GM23338 (cell line): ENCODE measurements around the gene TEX36. TPM values are rescaled to one million over a fixed set of nuclear protein-coding genes. Genes with fewer than 3 reads are reported as not detected.

Experiments used
- ATAC-seq: fragments of 200-7000 bp; cut with Tn5 transposase; 3 replicates; pipeline ENCODE4 v1.9.1; 2020
- DNase-seq: peaks from one replicate; pipeline ENCODE4 v3.0.0-alpha.2; 2015; ENCODE audit warnings: low spot score
- H2AFZ ChIP-seq: fragments of 200-600 bp; sonication (generic); 2 replicates; pipeline ENCODE4 v1.8.0; 2016; ENCODE audit warnings: antibody characterized with exemption, mild to moderate bottlenecking, moderate library complexity
- H3F3A ChIP-seq: fragments of 200-600 bp; sonication (generic); replicated peaks from 2 replicates; pipeline ENCODE4 v1.8.0; 2017; ENCODE audit warnings: antibody characterized with exemption, mixed run types, low read depth
- H3K27ac ChIP-seq: fragments of 200-600 bp; sonication (generic); 2 replicates; pipeline ENCODE4 v1.6.1; 2016; ENCODE audit warnings: low read depth
- H3K27me3 ChIP-seq: fragments of 200-600 bp; sonication (generic); 2 replicates; pipeline ENCODE4 v1.8.0; 2016; ENCODE audit warnings: mild to moderate bottlenecking, mixed run types, moderate library complexity; ENCODE audit not compliant: insufficient read depth
- H3K36me3 ChIP-seq: fragments of 200-600 bp; sonication (generic); 2 replicates; pipeline ENCODE4 v1.8.0; 2016; ENCODE audit warnings: mild to moderate bottlenecking; ENCODE audit not compliant: insufficient read depth
- H3K4me1 ChIP-seq: fragments of 200-600 bp; sonication (generic); 2 replicates; pipeline ENCODE4 v1.8.0; 2016; ENCODE audit warnings: mild to moderate bottlenecking, moderate library complexity; ENCODE audit not compliant: insufficient read depth
- H3K4me2 ChIP-seq: fragments of 200-600 bp; sonication (generic); 2 replicates; pipeline ENCODE4 v1.7.1; 2017; ENCODE audit warnings: mixed run types
- H3K4me3 ChIP-seq: fragments of 200-600 bp; sonication (generic); 2 replicates; pipeline ENCODE4 v1.6.1; 2016; ENCODE audit warnings: mixed run types
- H3K79me2 ChIP-seq: fragments of 200-600 bp; sonication (generic); replicated peaks from 2 replicates; pipeline ENCODE4 v1.8.0; 2017; ENCODE audit warnings: mild to moderate bottlenecking; ENCODE audit not compliant: insufficient read depth
- H3K9me2 ChIP-seq: fragments of 200-600 bp; sonication (generic); 2 replicates; pipeline ENCODE4 v1.8.0; 2017; ENCODE audit not compliant: insufficient read depth
- H4K20me1 ChIP-seq: fragments of 200-600 bp; sonication (generic); replicated peaks from 2 replicates; pipeline ENCODE4 v1.8.0; 2017; ENCODE audit warnings: mild to moderate bottlenecking; ENCODE audit not compliant: insufficient read depth
- H3K27ac Mint-ChIP-seq: 2 replicates; pipeline ENCODE4 v1.8.0; 2020; ENCODE audit warnings: inconsistent platforms, mild to moderate bottlenecking, moderate library complexity, mixed read lengths
- H3K27me3 Mint-ChIP-seq: 3 replicates; pipeline ENCODE4 v1.8.0; 2022; ENCODE audit warnings: low read depth, mild to moderate bottlenecking, moderate library complexity, mixed read lengths, inconsistent platforms; ENCODE audit not compliant: insufficient read depth, poor library complexity
- H3K36me3 Mint-ChIP-seq: 3 replicates; pipeline ENCODE4 v1.8.0; 2021; ENCODE audit warnings: low read depth, mild to moderate bottlenecking, inconsistent platforms, moderate library complexity, mixed read lengths
- H3K4me1 Mint-ChIP-seq: 3 replicates; pipeline ENCODE4 v1.8.0; 2020; ENCODE audit warnings: mild to moderate bottlenecking, inconsistent platforms, mixed read lengths
- H3K4me3 Mint-ChIP-seq: 3 replicates; pipeline ENCODE4 v1.8.0; 2021; ENCODE audit warnings: moderate library complexity, mild to moderate bottlenecking, inconsistent platforms, mixed read lengths
- H3K9me3 Mint-ChIP-seq: 3 replicates; pipeline ENCODE4 v1.8.0; 2020; ENCODE audit warnings: moderate library complexity, mild to moderate bottlenecking, inconsistent platforms, mixed read lengths
- CREB1 ChIP-seq: fragments of 250-450 bp; sonication (Bioruptor Pico); IDR thresholded peaks from 2 replicates; pipeline ENCODE4 v1.5.0; 2020; ENCODE audit warnings: low read depth, mild to moderate bottlenecking, moderate library complexity
- EZH2 ChIP-seq: fragments of 200-600 bp; sonication (generic); IDR thresholded peaks from one replicate; pipeline ENCODE4 v1.8.0; 2017; ENCODE audit warnings: antibody characterized with exemption, mild to moderate bottlenecking, low read depth; ENCODE audit not compliant: unreplicated experiment
- EZH2phosphoT487 ChIP-seq: fragments of 200-600 bp; sonication (generic); IDR thresholded peaks from one replicate; pipeline ENCODE4 v1.8.1; 2018; ENCODE audit warnings: antibody characterized with exemption; ENCODE audit not compliant: unreplicated experiment
- JUNB ChIP-seq: IDR thresholded peaks from one replicate; pipeline ENCODE4 v1.6.1; 2016; ENCODE audit warnings: antibody characterized with exemption; ENCODE audit not compliant: unreplicated experiment
- NANOG ChIP-seq: IDR thresholded peaks from 2 replicates; pipeline ENCODE4 v1.6.1; 2016; ENCODE audit warnings: antibody characterized with exemption, borderline replicate concordance
- POLR2AphosphoS5 ChIP-seq: IDR thresholded peaks from 2 replicates; pipeline ENCODE4 v1.6.1; 2016; ENCODE audit warnings: antibody characterized with exemption, low read depth
- STAT1 ChIP-seq: IDR thresholded peaks from one replicate; pipeline ENCODE4 v1.6.1; 2016; ENCODE audit warnings: antibody characterized with exemption; ENCODE audit not compliant: unreplicated experiment
- ZNF114 ChIP-seq: fragments of 250-450 bp; sonication (Bioruptor Pico); IDR thresholded peaks from 2 replicates; pipeline ENCODE4 v1.5.0; 2020; ENCODE audit warnings: mild to moderate bottlenecking, moderate library complexity
- ZNF331 ChIP-seq: fragments of 250-450 bp; sonication (Bioruptor Pico); IDR thresholded peaks from 2 replicates; pipeline ENCODE4 v1.5.0; 2020; ENCODE audit warnings: low read depth, mild to moderate bottlenecking, moderate library complexity
- polyA plus RNA-seq: library from polyadenylated mRNA; unstranded; fragments of >200 nt; fragmentation: Nextera tagmentation; extraction: Ambion mirVana; gene quantifications from 2 replicates; pipeline ENCODE4 v1.2.1, GENCODE V29; 2016
- total RNA-seq: library from RNA; depleted of rRNA; stranded (reverse); fragments of >200 nt; shearing (Covaris generic); gene quantifications from 2 replicates; pipeline ENCODE4 v1.2.3, GENCODE V29; 2014
- TF ChIP-seq, protein P1 (sequence below): IDR thresholded peaks from one replicate; pipeline ENCODE4 v1.6.1; 2018; ENCODE audit warnings: antibody characterized with exemption; ENCODE audit not compliant: unreplicated experiment
- TF ChIP-seq, protein P2 (sequence below), 2 experiments: fragments of 200-600 bp in 1 of 2; sonication (generic) in 1 of 2; conservative IDR thresholded peaks; 2 replicates each; pipeline versions ENCODE4 v1.5.1 to v1.6.1; 2016 to 2017; ENCODE audit warnings: antibody characterized with exemption in 2 of 2, low read depth in 2 of 2, mild to moderate bottlenecking in 2 of 2, moderate library complexity in 1 of 2
- TF ChIP-seq, protein P3 (sequence below): IDR thresholded peaks from 2 replicates; pipeline ENCODE4 v1.6.1; 2016; ENCODE audit warnings: antibody characterized with exemption
- TF ChIP-seq, protein P4 (sequence below): fragments of 250-450 bp; sonication (Bioruptor Pico); IDR thresholded peaks from 2 replicates; pipeline ENCODE4 v1.5.0; 2020; ENCODE audit warnings: mild to moderate bottlenecking, moderate library complexity

Gene TEX36
- total and polyA plus RNA-seq, 2 experiments from 2014 or later: not detected

DNA sequence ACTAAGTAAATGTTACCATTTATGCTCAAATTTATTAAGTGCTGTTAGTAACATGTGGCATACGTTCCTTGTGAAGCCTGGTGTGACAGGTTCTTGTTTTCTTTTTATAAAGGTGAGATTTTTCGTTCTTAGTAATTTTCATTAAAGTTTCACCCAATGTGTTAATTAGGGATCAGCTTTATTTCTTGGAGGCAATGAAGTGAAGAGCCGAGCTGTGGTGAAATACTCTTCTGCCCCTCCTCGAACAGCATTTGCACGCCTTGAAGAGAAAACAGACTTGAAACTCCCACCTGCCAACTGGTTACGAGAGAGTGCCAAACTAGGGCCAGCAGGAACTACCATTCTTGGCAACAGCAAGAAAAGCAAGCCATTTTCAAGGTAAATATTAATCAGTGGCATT lies 38.1 kb upstream of the TEX36 start:
- H3K4me3 Mint-ChIP-seq: peak overlapping the region; percentile 95
- TF ChIP-seq JUNB (no peak), ZNF331 (CRISPR knock-in tag) (no peak), NANOG (no peak), EZH2 (no peak), STAT1 (no peak), CREB1 (no peak), ZNF114 (CRISPR knock-in tag) (no peak), EZH2phosphoT487 (no peak), POLR2AphosphoS5 (no peak)
- TF ChIP-seq, protein P1, sequence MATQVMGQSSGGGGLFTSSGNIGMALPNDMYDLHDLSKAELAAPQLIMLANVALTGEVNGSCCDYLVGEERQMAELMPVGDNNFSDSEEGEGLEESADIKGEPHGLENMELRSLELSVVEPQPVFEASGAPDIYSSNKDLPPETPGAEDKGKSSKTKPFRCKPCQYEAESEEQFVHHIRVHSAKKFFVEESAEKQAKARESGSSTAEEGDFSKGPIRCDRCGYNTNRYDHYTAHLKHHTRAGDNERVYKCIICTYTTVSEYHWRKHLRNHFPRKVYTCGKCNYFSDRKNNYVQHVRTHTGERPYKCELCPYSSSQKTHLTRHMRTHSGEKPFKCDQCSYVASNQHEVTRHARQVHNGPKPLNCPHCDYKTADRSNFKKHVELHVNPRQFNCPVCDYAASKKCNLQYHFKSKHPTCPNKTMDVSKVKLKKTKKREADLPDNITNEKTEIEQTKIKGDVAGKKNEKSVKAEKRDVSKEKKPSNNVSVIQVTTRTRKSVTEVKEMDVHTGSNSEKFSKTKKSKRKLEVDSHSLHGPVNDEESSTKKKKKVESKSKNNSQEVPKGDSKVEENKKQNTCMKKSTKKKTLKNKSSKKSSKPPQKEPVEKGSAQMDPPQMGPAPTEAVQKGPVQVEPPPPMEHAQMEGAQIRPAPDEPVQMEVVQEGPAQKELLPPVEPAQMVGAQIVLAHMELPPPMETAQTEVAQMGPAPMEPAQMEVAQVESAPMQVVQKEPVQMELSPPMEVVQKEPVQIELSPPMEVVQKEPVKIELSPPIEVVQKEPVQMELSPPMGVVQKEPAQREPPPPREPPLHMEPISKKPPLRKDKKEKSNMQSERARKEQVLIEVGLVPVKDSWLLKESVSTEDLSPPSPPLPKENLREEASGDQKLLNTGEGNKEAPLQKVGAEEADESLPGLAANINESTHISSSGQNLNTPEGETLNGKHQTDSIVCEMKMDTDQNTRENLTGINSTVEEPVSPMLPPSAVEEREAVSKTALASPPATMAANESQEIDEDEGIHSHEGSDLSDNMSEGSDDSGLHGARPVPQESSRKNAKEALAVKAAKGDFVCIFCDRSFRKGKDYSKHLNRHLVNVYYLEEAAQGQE: no peak
- TF ChIP-seq, protein P2, sequence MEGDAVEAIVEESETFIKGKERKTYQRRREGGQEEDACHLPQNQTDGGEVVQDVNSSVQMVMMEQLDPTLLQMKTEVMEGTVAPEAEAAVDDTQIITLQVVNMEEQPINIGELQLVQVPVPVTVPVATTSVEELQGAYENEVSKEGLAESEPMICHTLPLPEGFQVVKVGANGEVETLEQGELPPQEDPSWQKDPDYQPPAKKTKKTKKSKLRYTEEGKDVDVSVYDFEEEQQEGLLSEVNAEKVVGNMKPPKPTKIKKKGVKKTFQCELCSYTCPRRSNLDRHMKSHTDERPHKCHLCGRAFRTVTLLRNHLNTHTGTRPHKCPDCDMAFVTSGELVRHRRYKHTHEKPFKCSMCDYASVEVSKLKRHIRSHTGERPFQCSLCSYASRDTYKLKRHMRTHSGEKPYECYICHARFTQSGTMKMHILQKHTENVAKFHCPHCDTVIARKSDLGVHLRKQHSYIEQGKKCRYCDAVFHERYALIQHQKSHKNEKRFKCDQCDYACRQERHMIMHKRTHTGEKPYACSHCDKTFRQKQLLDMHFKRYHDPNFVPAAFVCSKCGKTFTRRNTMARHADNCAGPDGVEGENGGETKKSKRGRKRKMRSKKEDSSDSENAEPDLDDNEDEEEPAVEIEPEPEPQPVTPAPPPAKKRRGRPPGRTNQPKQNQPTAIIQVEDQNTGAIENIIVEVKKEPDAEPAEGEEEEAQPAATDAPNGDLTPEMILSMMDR (conservative IDR thresholded peaks at IDR 0.05; ENCODE audit: low read depth in 2 of 2): no peak
- TF ChIP-seq, protein P3, sequence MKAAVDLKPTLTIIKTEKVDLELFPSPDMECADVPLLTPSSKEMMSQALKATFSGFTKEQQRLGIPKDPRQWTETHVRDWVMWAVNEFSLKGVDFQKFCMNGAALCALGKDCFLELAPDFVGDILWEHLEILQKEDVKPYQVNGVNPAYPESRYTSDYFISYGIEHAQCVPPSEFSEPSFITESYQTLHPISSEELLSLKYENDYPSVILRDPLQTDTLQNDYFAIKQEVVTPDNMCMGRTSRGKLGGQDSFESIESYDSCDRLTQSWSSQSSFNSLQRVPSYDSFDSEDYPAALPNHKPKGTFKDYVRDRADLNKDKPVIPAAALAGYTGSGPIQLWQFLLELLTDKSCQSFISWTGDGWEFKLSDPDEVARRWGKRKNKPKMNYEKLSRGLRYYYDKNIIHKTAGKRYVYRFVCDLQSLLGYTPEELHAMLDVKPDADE: no peak
- TF ChIP-seq, protein P4, sequence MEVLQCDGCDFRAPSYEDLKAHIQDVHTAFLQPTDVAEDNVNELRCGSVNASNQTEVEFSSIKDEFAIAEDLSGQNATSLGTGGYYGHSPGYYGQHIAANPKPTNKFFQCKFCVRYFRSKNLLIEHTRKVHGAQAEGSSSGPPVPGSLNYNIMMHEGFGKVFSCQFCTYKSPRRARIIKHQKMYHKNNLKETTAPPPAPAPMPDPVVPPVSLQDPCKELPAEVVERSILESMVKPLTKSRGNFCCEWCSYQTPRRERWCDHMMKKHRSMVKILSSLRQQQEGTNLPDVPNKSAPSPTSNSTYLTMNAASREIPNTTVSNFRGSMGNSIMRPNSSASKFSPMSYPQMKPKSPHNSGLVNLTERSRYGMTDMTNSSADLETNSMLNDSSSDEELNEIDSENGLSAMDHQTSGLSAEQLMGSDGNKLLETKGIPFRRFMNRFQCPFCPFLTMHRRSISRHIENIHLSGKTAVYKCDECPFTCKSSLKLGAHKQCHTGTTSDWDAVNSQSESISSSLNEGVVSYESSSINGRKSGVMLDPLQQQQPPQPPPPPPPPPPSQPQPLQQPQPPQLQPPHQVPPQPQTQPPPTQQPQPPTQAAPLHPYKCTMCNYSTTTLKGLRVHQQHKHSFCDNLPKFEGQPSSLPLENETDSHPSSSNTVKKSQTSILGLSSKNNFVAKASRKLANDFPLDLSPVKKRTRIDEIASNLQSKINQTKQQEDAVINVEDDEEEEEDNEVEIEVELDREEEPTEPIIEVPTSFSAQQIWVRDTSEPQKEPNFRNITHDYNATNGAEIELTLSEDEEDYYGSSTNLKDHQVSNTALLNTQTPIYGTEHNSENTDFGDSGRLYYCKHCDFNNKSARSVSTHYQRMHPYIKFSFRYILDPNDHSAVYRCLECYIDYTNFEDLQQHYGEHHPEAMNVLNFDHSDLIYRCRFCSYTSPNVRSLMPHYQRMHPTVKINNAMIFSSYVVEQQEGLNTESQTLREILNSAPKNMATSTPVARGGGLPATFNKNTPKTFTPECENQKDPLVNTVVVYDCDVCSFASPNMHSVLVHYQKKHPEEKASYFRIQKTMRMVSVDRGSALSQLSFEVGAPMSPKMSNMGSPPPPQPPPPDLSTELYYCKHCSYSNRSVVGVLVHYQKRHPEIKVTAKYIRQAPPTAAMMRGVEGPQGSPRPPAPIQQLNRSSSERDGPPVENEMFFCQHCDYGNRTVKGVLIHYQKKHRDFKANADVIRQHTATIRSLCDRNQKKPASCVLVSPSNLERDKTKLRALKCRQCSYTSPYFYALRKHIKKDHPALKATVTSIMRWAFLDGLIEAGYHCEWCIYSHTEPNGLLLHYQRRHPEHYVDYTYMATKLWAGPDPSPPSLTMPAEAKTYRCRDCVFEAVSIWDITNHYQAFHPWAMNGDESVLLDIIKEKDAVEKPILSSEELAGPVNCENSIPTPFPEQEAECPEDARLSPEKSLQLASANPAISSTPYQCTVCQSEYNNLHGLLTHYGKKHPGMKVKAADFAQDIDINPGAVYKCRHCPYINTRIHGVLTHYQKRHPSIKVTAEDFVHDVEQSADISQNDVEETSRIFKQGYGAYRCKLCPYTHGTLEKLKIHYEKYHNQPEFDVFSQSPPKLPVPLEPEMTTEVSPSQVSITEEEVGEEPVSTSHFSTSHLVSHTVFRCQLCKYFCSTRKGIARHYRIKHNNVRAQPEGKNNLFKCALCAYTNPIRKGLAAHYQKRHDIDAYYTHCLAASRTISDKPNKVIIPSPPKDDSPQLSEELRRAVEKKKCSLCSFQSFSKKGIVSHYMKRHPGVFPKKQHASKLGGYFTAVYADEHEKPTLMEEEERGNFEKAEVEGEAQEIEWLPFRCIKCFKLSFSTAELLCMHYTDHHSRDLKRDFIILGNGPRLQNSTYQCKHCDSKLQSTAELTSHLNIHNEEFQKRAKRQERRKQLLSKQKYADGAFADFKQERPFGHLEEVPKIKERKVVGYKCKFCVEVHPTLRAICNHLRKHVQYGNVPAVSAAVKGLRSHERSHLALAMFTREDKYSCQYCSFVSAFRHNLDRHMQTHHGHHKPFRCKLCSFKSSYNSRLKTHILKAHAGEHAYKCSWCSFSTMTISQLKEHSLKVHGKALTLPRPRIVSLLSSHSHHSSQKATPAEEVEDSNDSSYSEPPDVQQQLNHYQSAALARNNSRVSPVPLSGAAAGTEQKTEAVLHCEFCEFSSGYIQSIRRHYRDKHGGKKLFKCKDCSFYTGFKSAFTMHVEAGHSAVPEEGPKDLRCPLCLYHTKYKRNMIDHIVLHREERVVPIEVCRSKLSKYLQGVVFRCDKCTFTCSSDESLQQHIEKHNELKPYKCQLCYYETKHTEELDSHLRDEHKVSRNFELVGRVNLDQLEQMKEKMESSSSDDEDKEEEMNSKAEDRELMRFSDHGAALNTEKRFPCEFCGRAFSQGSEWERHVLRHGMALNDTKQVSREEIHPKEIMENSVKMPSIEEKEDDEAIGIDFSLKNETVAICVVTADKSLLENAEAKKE (CRISPR knock-in tag): no peak
- H3K79me2 ChIP-seq: peaks cover 32% of the 10 kb centered on the region
- no peak overlapping the region for H2AFZ ChIP-seq
- H3K27ac ChIP-seq: no peak overlapping the region
- H3K9me2 ChIP-seq: no peaks in the 10 kb centered on the region
- H3F3A ChIP-seq: no peaks in the 10 kb centered on the region
- 0 out of 2 replicates have a peak, but pooled peaks cover 6% of the 10 kb centered on the region for H4K20me1 ChIP-seq
- ATAC-seq (no peak), DNase-seq (no peak)
- peak overlapping the region; percentile 96 for H3K4me2 ChIP-seq
- H3K27me3 ChIP-seq: no peaks in the 10 kb centered on the region
- no peak overlapping the region for H3K27ac Mint-ChIP-seq
- peaks cover 18% of the 10 kb centered on the region for H3K9me3 Mint-ChIP-seq
- peaks cover 5% of the 10 kb centered on the region for H3K27me3 Mint-ChIP-seq
- peak overlapping the region; percentile 96 for H3K4me3 ChIP-seq
- H3K4me1 Mint-ChIP-seq: peaks cover 7% of the 10 kb centered on the region; the same call in 2 of the 3 replicates
- H3K36me3 Mint-ChIP-seq: peaks cover 54% of the 10 kb centered on the region
- peaks cover 6% of the 10 kb centered on the region; the same call in 1 of the 2 replicates for H3K4me1 ChIP-seq
- peaks cover 39% of the 10 kb centered on the region for H3K36me3 ChIP-seq
